Choroid plexus epithelial cell (primary cell): Measurements from ENCODE around the gene KRT73.

ENCODE experiments used
- DNase-seq: peaks from one replicate; pipeline ENCODE4 v3.0.0-alpha.2; 2010; ENCODE audit warnings: low read depth
- H3K4me3 ChIP-seq: 2 replicates; pipeline ENCODE4 v1.5.1; 2011; ENCODE audit warnings: low read depth, mild to moderate bottlenecking, control low read depth, low read length, moderate library complexity
- CTCF ChIP-seq: conservative IDR thresholded peaks from 2 replicates; pipeline ENCODE4 v1.5.1; 2011; ENCODE audit warnings: low read depth, mild to moderate bottlenecking, control low read depth, inconsistent platforms, low read length, moderate library complexity

KRT73 gene

GRCh38 chr12:52631676-52632459, 13.5 kb upstream of the KRT73 start:
- no peak for TF ChIP-seq CTCF
- DNase-seq, result no peak
- no peak overlapping the region for H3K4me3 ChIP-seq

- no peak for TF ChIP-seq CTCF
- no peak overlapping the region for H3K4me3 ChIP-seq
- DNase-seq, result no peak
Observed at GRCh38 chr12:52631264-52631663, 12.9 kb upstream of the KRT73 start.

GRCh38 chr12:52630599-52631200, 12.3 kb upstream of the KRT73 start:
- DNase-seq, result no peak
- no peak overlapping the region for H3K4me3 ChIP-seq
- TF ChIP-seq CTCF, result no peak

GRCh38 chr12:52630008-52630500, 11.7 kb upstream of the KRT73 start:
- TF ChIP-seq CTCF, result no peak
- H3K4me3 ChIP-seq, result no peak overlapping the region
- DNase-seq, result no peak

DNA sequence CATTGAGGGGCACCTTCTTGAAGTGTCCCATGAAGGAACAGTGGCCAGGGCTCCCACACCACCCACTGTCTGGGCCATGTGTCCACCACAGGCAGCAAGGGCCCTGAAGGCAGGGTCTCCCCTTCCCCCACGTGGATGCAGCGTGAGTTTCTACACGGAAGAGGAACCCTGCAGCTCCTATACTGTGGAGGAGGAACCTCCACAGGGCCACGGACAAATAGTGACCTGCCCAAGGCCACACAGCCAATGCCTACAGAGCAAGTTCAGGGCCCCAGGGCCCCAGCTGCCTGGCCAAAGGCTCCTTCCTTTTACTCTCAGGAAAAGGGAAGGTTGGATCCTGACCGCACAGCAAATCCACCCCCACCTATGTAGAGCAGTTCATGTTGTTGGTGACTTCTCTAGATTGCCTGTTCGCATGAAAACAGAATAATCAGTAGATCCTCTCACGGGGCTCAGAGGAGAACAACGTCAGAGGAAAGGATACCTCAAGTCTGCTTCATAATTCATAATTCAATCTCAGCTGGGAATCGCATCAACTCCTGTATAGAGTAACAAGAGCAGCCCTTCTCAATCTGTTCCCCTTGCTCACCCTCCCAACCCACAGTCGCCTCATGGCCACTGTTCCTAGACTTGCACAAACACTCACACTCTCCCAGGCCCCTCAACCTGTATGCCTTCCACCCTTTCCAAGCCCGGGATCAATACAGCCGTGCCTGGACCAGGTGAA, 11.1 kb upstream of the KRT73 start:
- no peak for DNase-seq
- no peak for TF ChIP-seq CTCF

GRCh38 chr12:52628841-52629240, 10.5 kb upstream of the KRT73 start:
- no peak for TF ChIP-seq CTCF
- no peak overlapping the region for H3K4me3 ChIP-seq
- DNase-seq, result no peak

More for the DNA sequence above, 11.1 kb upstream of the KRT73 start:
- no peak overlapping the region for H3K4me3 ChIP-seq
